ENCODE results near the gene OPCML. TPM values are rescaled to one million over a fixed set of nuclear protein-coding genes. Genes with fewer than 3 reads are reported as not detected.

The OPCML gene
- polyA plus RNA-seq, 1 donor (not counting 4 experiments of a cell fraction or from before 2014, with no cell fraction given), result 0.04 TPM

DNA sequence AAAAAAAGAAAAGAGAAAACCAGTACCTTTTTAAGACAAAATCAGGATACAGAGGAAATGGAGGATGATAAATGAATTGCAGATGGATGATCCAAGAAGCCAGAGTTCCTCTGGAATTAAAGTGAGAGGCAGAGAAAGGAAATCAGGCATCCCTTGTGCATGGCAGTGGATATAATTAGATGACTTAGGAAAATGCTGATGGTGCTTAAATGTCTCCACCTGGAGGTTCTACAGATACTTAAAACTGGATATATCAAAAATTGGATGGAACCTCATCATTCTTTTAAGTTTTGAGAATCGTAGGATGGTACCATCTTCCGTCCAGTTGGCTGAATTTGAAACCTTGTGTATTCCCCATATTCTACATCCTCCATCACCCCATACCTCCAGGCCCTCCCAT is 1121.9 kb downstream of the OPCML start:
- Histone ChIP-seq H3K36me3 (ENCODE audit: control insufficient read depth in 2 of 2, extremely low read depth in 1 of 2, insufficient read depth in 2 of 2, low read length in 2 of 2) (no peaks in the 10 kb centered on the region), H4K20me1 (ENCODE audit: control insufficient read depth, extremely low read depth, insufficient read depth, low read length) (no peaks in the 10 kb centered on the region), H3K9me1 (ENCODE audit: control insufficient read depth, extremely low read depth, insufficient read depth, low read length) (no peaks in the 10 kb centered on the region), H3K27ac (ENCODE audit: control insufficient read depth, insufficient read depth, low read length) (no peak overlapping the region), H3K4me2 (ENCODE audit: control insufficient read depth, extremely low read depth, insufficient read depth, low read depth, low read length) (no peak overlapping the region), H3K9me3 (ENCODE audit: control insufficient read depth, low read depth, low read length) (no peaks in the 10 kb centered on the region), H3K4me1 (ENCODE audit: control insufficient read depth, extremely low read depth, insufficient read depth, low read length) (no peaks in the 10 kb centered on the region), H3K27me3 (ENCODE audit: control insufficient read depth, extremely low read depth, insufficient read depth, low read length) (no peaks in the 10 kb centered on the region), H3K79me2 (ENCODE audit: control insufficient read depth, insufficient read depth, low read length) (no peaks in the 10 kb centered on the region), H3K4me3 (ENCODE audit: control insufficient read depth in 2 of 3, extremely low read depth in 1 of 3, insufficient read depth in 2 of 3, low read depth in 1 of 3, low read length in 3 of 3) (no peak overlapping the region), H3K9ac (ENCODE audit: control insufficient read depth, extremely low read depth, insufficient read depth, low read length) (no peak overlapping the region), H2AFZ (ENCODE audit: control insufficient read depth, low read length) (no peak overlapping the region)
- dilution Hi-C loops (cut with MboI; ENCODE audit: extremely low pct_ligation_motif_present, low sequenced_read_pairs), result loop anchor here (25.0 kb wide), 1 partner anchor 673 kb away; no protein-coding TSS in a partner anchor
- no peak for DNase-seq (ENCODE audit: low read depth, low spot score)
- no peak for FAIRE-seq
- TF ChIP-seq EZH2 (IDR thresholded peaks at IDR 0.05; ENCODE audit: low read length), result no peak
- TF ChIP-seq, protein P1, sequence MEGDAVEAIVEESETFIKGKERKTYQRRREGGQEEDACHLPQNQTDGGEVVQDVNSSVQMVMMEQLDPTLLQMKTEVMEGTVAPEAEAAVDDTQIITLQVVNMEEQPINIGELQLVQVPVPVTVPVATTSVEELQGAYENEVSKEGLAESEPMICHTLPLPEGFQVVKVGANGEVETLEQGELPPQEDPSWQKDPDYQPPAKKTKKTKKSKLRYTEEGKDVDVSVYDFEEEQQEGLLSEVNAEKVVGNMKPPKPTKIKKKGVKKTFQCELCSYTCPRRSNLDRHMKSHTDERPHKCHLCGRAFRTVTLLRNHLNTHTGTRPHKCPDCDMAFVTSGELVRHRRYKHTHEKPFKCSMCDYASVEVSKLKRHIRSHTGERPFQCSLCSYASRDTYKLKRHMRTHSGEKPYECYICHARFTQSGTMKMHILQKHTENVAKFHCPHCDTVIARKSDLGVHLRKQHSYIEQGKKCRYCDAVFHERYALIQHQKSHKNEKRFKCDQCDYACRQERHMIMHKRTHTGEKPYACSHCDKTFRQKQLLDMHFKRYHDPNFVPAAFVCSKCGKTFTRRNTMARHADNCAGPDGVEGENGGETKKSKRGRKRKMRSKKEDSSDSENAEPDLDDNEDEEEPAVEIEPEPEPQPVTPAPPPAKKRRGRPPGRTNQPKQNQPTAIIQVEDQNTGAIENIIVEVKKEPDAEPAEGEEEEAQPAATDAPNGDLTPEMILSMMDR (optimal IDR thresholded peaks at IDR 0.05 in 1 of 3, IDR thresholded peaks at IDR 0.05 in 1 of 3, conservative IDR thresholded peaks at IDR 0.05 in 1 of 3; ENCODE audit: extremely low read depth in 1 of 3, insufficient read depth in 2 of 3, low read length in 3 of 3), result no peak

- dilution Hi-C loops (cut with MboI; ENCODE audit: extremely low pct_ligation_motif_present, low sequenced_read_pairs), result loop anchor here (25.0 kb wide), 1 partner anchor 672 kb away; no protein-coding TSS in a partner anchor
- H3K4me3 ChIP-seq (ENCODE audit: control insufficient read depth in 2 of 3, extremely low read depth in 1 of 3, insufficient read depth in 2 of 3, low read depth in 1 of 3, low read length in 3 of 3), result no peak overlapping the region
- H3K9me3 ChIP-seq (ENCODE audit: control insufficient read depth, low read depth, low read length), result no peaks in the 10 kb centered on the region
- no peaks in the 10 kb centered on the region for H3K79me2 ChIP-seq (ENCODE audit: control insufficient read depth, insufficient read depth, low read length)
- no peaks in the 10 kb centered on the region for H3K27me3 ChIP-seq (ENCODE audit: control insufficient read depth, extremely low read depth, insufficient read depth, low read length)
- no peaks in the 10 kb centered on the region for H3K36me3 ChIP-seq (ENCODE audit: control insufficient read depth in 2 of 2, extremely low read depth in 1 of 2, insufficient read depth in 2 of 2, low read length in 2 of 2)
- no peaks in the 10 kb centered on the region for H3K4me1 ChIP-seq (ENCODE audit: control insufficient read depth, extremely low read depth, insufficient read depth, low read length)
- no peak for TF ChIP-seq EZH2 (IDR thresholded peaks at IDR 0.05; ENCODE audit: low read length)
- TF ChIP-seq, protein P1 (optimal IDR thresholded peaks at IDR 0.05 in 1 of 3, IDR thresholded peaks at IDR 0.05 in 1 of 3, conservative IDR thresholded peaks at IDR 0.05 in 1 of 3; ENCODE audit: extremely low read depth in 1 of 3, insufficient read depth in 2 of 3, low read length in 3 of 3), result no peak
- H3K27ac ChIP-seq (ENCODE audit: control insufficient read depth, insufficient read depth, low read length), result no peak overlapping the region
- H4K20me1 ChIP-seq (ENCODE audit: control insufficient read depth, extremely low read depth, insufficient read depth, low read length), result no peaks in the 10 kb centered on the region
- no peak overlapping the region for H3K4me2 ChIP-seq (ENCODE audit: control insufficient read depth, extremely low read depth, insufficient read depth, low read depth, low read length)
- H3K9ac ChIP-seq (ENCODE audit: control insufficient read depth, extremely low read depth, insufficient read depth, low read length), result no peak overlapping the region
- no peak for DNase-seq (ENCODE audit: low read depth, low spot score)
- no peak overlapping the region for H2AFZ ChIP-seq (ENCODE audit: control insufficient read depth, low read length)
- H3K9me1 ChIP-seq (ENCODE audit: control insufficient read depth, extremely low read depth, insufficient read depth, low read length), result no peaks in the 10 kb centered on the region
- no peak for FAIRE-seq
Measured at GRCh38 chr11:132409573-132410355, 1122.5 kb downstream of the OPCML start.

Data from keratinocyte (primary cell).